Stimulated activated CD4-positive, alpha-beta T cell treated with anti-CD3 and anti-CD28 coated beads, Interleukin-15, amount 100 ng/mL, for 48 hours (primary cell): ENCODE results near the gene STXBP6.

Source experiments
- DNase-seq, 2 donors: peaks; one replicate each; pipeline ENCODE4 v3.0.0-alpha.2; 2020; ENCODE audit warnings: low read depth in 2 of 2

Gene STXBP6

DNA sequence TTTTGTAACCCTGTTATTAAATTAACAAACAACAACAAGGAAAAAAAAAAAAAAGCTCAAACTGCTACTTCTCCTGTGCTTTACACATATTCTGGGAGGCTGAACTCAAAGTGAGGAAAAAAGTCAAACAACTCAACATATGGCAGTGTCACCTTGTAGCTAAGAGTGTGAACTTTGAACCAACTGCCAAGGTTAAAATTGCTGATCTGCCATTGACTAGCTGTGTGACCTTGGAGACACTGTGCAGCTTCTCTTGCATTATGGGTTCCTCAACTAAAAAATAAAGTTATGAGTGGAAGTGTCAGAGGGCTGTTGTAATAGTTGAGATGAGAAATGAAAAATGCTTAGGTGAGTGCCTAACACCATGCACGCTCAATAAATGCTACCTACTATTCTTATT is 34.2 kb downstream of the STXBP6 start:
- DNase-seq, result no peak

DNA sequence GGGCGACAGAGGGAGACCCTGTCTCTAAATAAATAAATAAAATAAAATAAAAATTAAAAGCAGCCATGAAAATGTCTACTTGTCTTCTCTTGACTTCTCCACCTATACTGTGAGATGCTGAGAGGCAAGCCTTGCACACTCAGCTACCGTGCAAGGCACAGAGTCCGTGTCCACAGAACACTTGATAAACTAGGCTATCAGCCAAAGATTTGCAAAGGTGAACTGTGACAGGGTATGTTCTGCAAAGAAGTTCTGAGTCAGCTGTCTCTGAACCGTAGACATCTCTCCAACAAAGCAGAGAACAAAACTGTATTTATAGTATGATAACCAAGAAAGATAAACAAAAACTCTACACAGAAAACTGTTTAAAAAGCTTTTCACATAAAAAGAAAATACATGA is 35.5 kb downstream of the STXBP6 start:
- no peak for DNase-seq

DNA sequence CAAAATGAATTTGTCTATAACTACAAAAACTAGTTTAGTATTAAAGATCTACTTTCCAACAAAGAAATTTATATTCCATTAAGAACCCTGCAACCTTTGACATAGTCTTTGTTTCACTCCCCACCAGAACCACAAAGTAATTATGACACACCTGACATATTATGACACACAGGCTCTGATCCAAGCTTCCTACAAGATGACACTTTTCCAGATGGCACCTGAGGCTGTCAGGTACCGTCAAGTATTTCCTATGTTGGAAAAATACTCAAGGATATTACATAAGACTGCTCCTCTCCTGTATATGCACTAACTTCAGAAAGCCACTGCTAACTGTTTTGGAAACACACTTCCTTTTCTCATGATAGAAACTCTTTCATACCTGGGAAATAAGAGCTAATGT is 38.9 kb downstream of the STXBP6 start:
- DNase-seq, result no peak

DNA sequence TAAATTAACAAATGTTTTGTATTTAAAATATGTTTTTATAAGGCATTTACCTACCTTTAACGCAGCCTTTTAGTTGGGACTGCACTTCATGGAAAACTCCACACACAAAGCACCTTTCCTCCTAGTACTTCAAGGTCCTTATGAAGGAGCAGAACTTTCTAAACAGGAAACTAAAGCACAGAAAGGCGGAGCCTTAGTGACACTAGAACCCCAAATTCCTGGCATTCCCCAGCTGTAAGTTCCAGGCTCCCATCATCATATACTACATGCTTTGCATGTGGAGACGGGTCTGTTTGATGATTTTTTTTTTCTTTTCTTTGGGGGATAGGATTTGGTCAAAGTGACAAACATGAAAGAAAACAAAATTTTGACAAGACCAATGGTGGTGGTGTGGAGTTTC is 39.5 kb downstream of the STXBP6 start:
- no peak for DNase-seq

DNA sequence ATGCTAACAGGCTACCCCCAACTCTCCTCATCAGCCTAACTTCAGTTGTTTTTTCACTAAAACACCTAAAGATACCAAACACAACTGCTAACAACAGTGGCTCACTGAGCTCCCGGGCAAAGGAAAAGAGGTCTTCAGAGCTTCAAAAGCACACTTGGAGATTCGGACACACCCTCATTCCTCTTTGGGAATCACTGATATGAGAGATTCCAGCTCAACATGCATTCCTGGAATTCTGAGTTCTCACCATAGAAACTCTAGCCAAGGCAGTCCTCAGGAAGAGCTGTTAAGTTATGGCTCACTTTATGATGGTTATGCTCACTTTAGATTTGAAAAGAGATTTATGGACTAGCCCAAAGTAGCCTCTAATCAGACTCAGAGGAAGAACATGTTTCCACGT is 40.1 kb downstream of the STXBP6 start:
- DNase-seq, result no peak

DNA sequence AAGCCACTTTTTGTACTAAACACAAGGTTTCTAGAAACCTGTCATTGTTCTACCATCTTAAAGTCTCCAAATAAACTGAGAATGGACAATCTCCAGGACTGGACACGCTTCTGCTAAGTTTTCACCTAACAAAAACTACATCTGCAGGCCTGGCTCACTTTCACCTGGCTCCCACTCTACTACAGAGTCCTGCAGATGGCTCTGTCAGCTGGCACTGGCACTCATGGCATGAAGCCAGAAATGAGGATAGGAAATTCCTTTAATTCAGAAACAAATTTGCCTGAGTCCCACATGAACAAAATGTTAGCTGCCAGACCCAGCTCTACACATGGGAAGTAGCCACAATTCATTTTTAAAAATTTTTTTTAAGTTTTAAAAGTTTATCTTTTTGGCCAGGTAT is 42.1 kb downstream of the STXBP6 start:
- no peak for DNase-seq

DNA sequence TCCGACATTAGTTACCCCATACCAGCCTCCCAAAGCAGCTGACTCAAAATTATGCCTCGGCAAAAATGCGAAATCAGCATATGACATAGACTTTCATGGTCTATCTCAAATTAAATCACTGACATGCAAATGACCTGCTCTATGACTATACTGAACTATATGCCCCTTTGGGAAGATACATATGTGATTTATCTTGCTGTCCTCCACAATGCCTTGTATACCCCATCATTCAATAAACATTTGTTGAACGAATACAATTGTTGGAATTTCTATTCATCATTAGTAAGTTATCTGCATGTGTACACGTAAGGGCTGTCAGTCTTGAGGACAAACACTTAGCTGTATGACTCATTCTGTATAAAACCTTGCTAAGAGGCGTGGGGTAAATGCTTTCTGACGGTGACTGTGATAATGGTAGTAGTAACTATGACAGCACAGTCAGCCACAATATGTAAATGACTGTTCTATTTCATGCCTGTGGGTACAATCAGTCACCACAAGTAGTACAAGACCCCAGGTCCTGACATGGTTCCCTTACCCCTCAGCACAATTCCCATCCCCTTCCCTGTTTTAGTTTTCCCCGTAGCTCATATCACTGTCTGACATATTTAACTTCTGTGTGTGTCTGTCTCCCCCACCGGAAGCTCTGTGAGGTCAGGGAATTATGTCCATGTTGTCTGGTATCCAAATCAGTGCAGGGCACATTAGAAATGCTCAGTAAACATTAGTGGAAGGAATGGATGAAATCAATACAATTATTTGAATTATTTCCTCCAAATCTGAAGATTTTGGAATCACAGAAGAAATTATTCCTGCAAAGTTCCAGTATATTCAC is 42.8 kb downstream of the STXBP6 start:
- no peak for DNase-seq

DNA sequence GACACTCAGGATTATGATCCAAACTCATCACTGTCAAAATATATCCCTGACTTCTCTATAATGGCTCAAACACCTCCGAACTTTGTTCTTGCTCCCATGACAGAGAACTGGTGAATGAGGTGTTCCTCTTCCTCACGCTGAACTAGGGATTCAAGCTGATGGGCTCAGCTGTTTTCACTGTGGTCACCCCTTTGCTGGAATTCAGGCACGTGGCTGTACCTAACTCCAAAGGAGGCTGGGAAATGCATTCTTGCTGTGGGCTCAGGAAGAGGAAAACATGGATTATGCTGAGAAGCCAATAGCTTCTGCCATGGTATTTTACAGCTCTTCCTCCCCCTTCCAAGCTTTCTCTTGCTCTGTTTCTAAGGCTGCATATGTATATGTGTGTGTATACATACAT is 43.9 kb downstream of the STXBP6 start:
- DNase-seq, result no peak

DNA sequence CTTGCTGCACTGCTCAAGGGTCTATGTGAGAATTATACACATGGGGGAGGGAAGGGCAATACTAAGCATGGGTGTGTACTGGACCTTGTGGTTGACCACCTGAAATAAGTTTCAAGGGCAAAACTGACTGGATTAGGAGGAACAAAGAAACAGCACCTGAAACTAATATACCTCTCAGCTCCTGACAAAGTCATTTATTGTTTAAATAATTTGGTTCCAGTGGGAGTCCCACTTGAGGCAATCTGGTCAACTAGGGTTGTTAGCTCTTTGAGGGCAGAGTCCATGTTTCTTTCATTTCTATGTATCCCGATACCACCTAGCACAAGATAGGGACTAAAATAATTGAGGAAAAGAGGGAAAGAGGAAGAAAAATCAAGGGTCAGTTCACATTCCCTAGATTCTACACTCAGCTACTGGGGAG is 45.5 kb downstream of the STXBP6 start:
- no peak for DNase-seq

DNA sequence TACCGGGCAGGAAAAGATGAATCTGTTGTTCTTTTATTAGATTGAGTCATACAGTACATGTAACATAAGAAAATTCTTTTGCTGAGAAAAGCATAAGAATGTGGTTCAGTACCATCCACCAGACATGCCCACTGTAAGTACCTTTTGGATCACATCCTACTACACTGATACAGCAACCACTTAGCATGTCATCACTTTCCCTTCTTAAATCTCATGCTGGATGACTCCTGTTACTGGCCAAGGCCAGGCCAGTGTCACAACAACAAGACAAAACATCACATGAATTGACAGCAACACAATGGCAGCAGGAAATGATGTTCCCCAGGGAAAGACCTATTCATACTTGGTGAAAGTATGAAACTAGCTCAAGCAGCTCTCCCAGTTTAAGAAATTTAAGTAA is 46.4 kb downstream of the STXBP6 start:
- no peak for DNase-seq

DNA sequence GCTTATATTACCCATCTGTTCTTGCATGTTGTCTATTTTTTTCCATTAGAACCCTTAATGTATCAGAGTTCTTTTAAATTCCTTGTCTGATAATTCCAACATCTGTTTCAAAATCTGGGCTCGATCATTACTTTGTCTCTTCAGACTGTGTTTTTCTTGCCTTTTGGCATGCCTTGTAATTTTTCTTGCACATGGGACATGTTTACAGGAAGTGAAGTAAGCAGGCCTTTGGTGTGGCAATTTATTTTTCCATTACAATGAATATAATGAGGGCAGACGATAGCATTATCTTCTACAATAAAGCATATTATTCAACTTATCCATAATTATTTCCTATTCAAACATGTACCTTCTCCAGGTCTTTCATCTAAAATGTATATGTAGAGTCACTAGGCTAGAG is 48.3 kb downstream of the STXBP6 start:
- no peak for DNase-seq

DNA sequence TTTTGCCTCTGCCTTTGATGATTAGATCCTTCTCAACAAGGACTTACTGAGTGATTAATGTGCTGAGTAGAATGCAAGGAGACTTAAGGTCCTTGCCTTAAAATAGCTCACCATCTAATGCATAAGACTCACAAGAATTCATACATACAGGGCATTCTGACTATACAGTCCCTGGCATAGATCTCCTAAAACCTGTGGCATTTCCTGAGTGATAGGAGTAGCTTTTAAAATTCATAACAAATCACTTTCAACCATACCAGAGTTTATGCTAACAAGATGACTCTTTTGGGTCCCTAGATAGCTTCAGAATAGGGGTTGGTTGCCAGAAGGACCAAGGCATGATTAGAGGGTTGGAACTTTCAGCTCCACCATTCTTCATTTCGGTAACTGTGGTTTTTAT is 48.8 kb downstream of the STXBP6 start:
- DNase-seq, result no peak

DNA sequence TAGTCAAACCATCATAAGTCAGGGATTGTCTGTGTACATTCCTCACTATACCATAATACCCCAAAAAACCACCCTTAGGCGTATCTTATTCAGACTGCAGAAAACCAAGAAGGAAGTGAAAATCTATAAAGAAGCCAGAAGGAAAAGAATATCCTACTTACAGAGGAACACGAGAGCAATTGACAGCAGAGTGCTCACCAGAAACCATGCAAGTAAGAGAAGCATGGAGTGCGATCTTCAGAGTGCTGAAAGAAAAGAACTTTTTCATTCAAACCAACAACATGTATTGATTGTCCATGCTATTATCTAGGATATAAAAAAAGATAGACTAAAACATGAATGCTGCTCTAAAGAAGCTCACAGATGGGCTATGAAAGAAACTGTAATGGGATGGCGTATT is 50.8 kb downstream of the STXBP6 start:
- DNase-seq, result no peak

DNA sequence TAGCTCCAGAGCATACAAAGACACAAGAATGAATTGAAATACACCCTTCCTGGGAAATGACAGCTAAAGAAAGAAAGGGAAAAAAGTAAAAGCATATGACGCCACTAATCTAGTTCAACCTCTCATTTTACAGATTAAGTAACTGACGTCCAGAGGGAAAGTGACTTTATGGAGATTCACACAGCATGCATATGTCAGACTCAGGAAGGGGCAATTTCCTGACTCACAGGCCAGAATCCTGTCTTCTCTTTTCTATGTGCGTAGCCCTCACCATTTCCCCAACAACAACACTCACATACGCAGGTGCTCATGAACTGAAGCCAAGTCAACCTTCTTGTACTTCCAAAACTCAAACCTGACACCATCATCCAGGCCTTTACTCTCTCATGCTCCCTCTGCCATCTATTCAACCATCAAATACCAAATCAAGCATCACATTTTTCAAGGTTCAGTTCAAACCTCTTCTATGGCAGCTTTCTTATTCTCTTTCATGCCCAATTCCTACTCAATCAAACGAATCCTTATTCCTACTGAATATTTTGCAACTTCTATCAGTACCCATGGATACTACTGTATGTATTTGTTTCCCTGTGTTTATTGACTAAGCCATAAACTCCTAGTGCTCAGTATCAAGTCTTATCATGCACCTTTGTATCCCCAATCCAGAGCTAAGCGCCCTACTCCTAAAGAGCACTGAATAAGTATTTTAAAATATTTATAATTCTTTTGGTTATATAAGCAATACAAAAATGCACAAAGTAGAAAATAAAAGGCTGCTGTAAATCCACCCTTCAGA is 52.8 kb downstream of the STXBP6 start:
- no peak for DNase-seq

DNA sequence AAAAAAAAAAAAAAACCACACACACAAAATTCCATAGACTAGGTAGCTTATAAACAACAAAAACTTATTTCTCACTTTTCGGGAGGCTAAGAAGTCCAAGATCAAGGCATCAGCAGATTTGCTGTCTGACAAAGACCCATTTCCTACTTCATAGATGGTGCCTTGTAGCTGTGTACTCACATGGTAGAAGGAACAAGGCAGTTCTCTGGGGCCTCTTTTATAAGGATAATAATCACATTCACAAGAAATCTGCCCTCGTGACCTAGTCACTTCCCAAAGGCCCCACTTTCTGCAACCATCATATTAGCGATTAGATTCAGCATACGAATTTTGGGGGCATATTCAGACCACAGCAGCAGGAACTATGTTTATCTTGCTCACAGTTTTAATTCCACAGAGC is 54.9 kb downstream of the STXBP6 start:
- DNase-seq, result no peak

DNA sequence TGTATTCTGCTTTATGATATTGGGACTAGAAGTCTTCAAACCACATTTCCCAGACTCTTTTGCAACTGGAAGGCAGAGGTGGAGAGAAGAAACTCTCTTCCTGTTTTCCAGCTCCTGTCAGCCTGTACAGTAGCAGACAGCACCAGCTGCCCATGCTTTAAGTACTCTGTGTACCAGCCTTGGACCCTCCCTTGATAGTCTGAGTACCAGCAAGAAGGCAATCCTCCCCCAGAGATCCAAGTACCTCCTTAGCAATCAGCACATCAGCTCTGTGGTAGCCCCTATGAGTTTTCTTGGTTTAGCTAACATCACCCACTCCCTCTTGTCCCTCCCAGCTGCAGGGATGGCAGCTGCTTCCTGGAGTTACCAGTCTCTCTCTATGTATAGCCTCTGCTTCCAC is 56.3 kb downstream of the STXBP6 start:
- no peak for DNase-seq

DNA sequence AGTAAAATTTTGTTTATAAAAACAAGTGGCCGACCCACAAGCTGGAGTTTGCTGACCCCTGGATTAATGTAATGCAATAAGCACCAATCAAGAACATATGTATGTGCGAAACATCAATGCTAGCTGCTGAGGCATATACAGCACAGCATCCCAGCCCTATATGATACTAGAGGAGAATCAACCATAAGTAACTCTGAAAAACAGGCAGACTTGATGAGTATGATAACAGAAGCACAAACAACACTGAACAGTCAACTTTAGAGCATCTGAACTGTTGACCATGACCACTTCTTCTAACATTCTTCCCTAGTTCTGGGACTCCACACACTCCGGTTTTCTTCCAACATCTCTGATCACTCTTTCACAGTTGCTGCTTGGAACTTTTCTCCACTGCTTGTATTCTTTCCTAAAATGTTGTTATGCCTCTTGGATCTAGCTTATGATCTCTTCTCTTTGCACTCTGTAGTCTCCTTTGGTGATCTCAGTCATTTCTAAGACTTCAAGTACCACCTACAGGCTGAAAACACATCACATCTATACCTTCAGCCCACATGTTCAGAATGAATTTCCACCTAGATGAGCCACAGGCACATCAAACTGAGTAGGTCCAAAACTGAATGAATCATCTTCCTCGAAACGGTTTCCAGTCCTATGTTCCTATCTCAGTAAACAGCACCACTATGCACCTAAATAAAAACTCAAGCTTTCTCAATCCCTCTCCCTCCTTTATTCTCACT is 57.2 kb downstream of the STXBP6 start:
- DNase-seq, result no peak

DNA sequence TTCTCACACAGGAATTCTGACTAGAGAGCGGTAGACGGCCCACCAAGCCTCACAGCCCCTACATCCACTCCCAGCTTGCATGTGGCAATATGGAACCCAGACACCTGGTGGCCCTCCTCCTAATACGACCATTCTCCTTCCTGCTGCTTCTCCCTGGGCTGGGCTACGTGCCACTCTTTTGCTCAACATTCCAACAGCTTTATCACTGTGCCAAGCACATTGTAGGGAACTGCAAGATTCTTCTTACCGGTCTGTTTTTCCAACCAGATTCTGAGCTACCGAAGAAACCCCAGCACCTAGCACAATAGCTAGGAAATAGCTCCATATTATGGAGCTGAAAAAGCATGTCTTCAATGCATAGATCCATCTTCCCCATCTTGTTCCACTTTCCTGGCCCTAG is 58.1 kb downstream of the STXBP6 start:
- DNase-seq, result no peak

DNA sequence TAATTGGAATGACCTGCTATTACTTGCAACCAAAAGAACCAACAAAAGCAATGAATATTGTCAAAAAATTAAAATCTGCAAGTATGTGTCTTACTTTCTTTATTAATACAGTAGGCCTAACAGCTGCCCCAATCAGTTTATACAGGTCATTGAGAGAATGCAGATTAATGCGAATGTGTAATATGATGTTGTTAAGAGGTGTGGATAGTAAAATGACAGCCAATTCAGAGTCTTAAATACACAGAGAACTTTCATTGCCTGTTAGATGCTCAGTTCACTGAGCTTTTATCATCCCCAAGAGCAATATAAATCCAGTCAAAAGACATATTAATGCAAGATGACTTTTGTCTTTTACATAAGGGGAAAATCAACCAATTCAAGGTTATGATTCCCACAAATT is 58.7 kb downstream of the STXBP6 start:
- no peak for DNase-seq

DNA sequence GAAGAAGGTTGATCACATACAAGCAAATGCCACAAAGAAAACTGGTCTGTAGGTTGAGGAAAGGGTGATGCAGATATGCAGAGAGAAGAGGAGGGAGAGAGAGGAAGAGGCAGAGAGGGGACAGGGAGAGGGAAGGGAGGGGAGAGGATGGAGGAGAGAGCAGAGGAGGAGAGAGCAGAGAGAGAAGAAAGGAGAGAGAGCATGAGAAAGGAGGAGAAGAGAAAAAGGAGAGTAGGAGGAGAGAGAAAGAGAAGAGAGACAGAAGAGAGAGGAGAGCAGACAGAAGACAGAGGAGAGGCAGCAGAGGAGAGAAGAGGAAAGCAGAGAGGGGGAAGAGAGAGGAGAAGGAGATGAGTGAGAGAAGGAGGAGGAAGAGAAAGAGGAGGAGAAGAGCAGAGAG is 59.2 kb downstream of the STXBP6 start:
- DNase-seq, result no peak

DNA sequence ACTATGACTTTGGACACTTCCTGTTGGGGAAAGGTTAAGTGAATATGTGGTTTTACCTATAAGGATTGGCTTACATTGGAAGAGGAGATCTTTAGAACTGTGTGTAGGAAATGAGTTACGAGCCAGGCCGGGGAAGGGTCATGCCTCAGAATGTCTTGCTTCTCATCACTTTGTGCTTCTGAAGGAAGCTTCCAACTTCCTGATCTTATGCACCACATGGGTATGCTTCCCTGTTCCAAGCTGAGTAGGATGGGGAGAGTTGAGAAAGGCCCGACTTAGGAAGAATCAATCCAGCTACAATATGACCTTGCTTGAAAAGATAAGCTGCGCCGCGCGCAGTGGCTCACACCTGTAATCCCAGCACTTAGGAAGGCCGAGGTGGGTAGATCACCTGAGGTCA is 59.9 kb downstream of the STXBP6 start:
- no peak for DNase-seq

DNA sequence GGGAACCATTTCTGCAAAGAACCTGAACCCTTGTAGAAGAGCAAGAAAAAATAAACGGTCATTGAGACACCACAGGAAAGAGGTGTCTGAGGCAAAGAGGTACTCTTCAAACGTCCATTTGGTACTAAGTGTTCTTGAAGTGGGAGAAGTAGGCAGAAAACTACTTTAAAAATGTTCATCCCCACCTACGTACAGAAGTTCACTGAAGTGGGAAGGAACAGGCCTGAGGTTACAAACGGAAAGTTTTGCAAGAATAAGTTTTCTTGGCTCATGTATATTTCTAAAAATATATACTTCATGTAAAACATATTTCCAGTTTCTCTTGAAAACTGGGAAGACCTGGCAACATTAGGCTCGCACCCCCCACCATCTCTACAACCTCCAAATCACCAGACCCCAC is 61.2 kb downstream of the STXBP6 start:
- no peak for DNase-seq
